ENCODE data around the gene DDX60. TPM values are rescaled to one million over a fixed set of nuclear protein-coding genes. Genes with fewer than 3 reads are reported as not detected.

The DDX60 gene
- total and polyA plus RNA-seq, 4 experiments from 2014 or later = 25.7 to 33.9 (median 31.9) TPM

Other genes with a start within 250 kb of the DDX60 start
- not detected for gene ANXA10, start 226.2 kb downstream of the DDX60 start, total RNA-seq
- gene ANXA10, start 226.2 kb downstream of the DDX60 start, polyA plus RNA-seq = not detected
- gene DDX60L, start 161.7 kb upstream of the DDX60 start, total RNA-seq = 10 to 100 TPM; 46.7 to 54.9 TPM
- gene DDX60L, start 161.7 kb upstream of the DDX60 start, polyA plus RNA-seq = 10 to 100 TPM; 23.4 to 31.2 TPM
- 1 to 10 TPM in 1 of 2 experiments, not detected in 1; 1.0 TPM for gene PALLD, start 178.3 kb upstream of the DDX60 start, total RNA-seq
- gene PALLD, start 178.3 kb upstream of the DDX60 start, polyA plus RNA-seq = 1 to 10 TPM in 1 of 2 donors, under 1 TPM in 1; 0.55 to 1.4 TPM